ENCODE results near the gene IGFBP5. TPM values are rescaled to one million over a fixed set of nuclear protein-coding genes. Genes with fewer than 3 reads are reported as not detected.

Gene IGFBP5
- total RNA-seq, 2 experiments from 2014 or later = not detected

GRCh38 chr2:216716109-216716508, 20.8 kb upstream of the IGFBP5 start:
- POLR2A ChIA-PET = no interaction called here
- CTCF ChIA-PET = no interaction called here

DNA sequence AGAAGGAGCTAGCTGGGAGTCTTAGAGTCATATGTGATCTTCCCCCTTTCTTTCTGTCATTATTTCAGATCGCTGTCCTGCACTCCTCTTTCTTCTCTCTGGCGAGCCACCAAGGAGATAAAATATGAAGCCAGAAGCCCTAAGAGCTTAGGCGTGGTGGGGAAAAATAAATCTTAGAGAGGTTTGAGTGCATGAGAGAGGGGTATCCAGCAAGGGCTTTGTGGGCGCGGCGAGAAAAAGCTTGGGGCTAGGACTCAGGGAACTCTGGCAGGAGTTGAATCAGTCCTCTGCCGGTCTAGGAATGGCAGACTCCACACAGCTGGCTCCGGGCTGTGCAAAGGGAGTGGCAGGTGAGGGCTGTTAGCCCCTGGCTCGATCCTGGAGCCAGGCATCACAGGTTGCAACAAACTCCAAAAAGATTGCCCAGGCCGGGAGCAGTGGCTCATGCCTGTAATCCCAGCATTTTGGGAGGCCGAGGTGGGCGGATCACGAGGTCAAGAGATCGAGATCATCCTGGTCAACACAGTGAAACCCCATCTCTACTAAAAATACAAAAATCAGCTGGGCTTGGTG, 20.1 kb upstream of the IGFBP5 start:
- ChIA-PET CTCF (no interaction called here), POLR2A (no interaction called here)

- ChIA-PET POLR2A (no interaction called here), CTCF (no interaction called here)
These were observed 19.0 kb upstream of the IGFBP5 start for GRCh38 chr2:216714376-216714775.

- POLR2A ChIA-PET = no interaction called here
These were observed 18.5 kb upstream of the IGFBP5 start for GRCh38 chr2:216713691-216714336.

DNA sequence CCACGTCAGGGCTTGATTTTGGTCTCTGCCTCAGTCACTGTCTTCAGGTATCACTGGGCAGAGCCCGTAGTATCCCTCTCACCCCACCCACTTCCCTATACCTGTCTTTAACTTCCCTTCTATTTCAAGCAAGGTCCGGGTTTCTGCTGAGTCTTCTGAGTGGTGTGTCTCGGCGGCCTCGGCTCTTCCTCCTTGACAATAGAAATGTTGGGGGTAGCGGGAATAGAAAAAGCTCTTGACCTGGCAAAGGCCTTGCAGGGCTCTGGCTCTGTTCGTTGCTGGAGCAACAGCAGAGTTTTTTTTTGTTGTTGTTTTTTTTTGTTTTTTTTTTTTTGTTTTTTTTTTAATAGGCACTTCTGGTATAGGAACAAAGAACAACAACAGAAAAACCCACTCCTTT, 16.0 kb upstream of the IGFBP5 start:
- ChIA-PET POLR2A (no interaction called here), CTCF (interaction anchor here (0.7 kb wide), 1 partner anchor 914 kb away, joined by 3 read pairs; no protein-coding TSS in a partner anchor)

More at GRCh38 chr2:216713691-216714336, 18.5 kb upstream of the IGFBP5 start:
- CTCF ChIA-PET = no interaction called here

DNA sequence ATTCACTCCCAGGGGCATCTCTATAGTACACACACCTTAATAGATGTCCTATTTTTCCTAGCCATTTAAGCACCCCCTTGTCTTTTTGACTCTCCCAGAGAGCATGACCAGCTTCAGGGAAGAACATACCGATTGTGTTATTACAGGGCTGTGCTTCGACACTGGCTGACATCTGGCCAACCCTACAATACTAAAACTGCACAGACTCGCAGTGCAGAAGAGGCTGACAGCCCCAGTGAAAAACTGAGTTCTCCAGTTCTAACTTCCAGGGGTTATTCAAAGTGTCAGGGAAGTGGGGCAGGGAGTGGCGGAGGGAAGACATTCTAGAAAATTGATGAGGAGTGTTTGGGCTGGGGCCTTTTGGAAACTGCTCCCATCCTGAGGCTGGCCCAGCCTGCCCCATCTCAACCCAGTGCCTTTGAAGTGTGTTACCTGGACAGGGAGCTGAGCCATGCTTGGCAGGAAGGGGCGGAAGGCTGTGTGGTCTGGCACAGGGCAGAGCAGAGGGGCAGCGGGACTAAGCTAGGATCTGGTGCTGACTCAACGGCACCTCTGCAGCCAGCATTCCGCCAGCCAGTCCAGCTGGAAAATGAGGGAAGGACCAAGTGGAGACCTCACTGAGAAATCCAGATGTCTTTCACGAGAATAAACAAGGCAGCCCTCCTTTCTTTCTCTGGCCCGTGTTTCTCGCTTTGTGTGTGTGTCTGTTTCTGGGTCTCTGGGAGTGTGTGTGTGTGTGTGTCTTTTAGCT, 15.4 kb upstream of the IGFBP5 start:
- ChIA-PET CTCF (interaction anchor here (0.7 kb wide), 1 partner anchor 915 kb away, joined by 3 read pairs; no protein-coding TSS in a partner anchor), POLR2A (no interaction called here)

GRCh38 chr2:216702756-216703155, 7.4 kb upstream of the IGFBP5 start:
- ChIA-PET CTCF (no interaction called here), POLR2A (no interaction called here)

GRCh38 chr2:216701544-216701943, 6.2 kb upstream of the IGFBP5 start:
- POLR2A ChIA-PET = no interaction called here
- CTCF ChIA-PET = no interaction called here

GRCh38 chr2:216700781-216701180, 5.4 kb upstream of the IGFBP5 start:
- POLR2A ChIA-PET = no interaction called here
- CTCF ChIA-PET = no interaction called here

GRCh38 chr2:216700088-216700567, 4.8 kb upstream of the IGFBP5 start:
- ChIA-PET POLR2A (no interaction called here), CTCF (interaction anchor here (1.2 kb wide), 1 partner anchor 1013 kb away, joined by 3 read pairs; no protein-coding TSS in a partner anchor)

DNA sequence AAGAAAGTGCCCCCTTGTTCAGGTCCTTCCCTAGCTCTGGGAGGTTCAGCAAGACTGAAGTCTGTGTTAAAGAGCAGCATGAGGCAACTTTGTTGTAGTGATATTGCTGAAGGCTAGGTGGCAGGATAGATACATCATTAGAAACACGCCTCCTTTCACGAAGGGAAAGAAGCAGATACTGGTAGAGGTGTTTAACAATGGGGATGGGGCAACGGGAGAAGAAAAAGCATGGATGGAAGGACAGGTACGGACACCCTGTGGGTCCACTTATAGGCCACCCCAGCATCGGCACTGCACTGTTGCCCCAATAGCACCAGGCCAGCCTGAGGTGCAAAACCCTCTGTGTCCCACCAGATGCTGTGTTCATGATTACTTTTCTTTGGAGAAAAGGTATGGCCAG, 3.5 kb upstream of the IGFBP5 start:
- POLR2A ChIA-PET = no interaction called here

DNA sequence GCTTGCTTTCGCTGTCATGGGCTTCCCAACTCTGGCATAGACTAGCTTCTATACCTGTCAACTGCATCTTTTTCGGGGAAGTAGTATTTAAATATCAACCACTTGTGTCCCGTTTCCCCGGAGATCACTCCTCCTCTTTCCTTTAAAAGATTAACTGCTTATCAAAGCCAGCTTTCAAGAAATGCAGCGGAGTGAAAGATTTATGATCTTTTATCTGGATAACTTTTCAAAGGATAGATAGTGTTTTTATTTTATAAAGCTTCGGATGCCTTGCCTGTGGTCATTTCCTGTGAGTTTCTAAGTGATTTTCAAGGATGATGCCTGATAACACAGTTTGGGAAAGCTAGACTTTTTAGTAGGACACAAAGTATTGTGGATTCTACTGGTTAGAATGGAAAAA, 2.9 kb upstream of the IGFBP5 start:
- POLR2A ChIA-PET = no interaction called here

More for the DNA sequence above, 3.5 kb upstream of the IGFBP5 start:
- CTCF ChIA-PET = no interaction called here

GRCh38 chr2:216696751-216697560, 1.6 kb upstream of the IGFBP5 start:
- ChIA-PET CTCF (no interaction called here), POLR2A (no interaction called here)

More for the DNA sequence above, 2.9 kb upstream of the IGFBP5 start:
- CTCF ChIA-PET = no interaction called here

DNA sequence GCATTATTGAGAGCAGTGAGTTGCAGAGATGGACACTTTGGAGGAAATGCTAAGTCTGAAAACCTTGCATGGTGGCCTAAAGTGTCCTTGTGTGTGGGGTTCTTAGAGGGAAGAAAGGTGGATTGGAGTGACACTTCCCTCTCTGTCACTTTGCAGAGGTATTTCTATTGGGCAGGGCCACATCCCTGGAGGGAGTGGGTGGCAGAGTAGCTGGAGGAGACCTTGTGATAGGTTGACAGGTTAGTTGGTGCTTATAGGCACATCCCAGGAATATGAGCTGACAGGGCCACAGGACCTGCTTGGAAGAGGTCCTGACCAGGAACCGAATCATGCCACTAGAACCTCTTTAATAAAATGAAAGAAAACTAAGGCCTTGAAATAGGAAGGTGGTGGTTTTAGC, 972 bp upstream of the IGFBP5 start:
- CTCF ChIA-PET = no interaction called here

GRCh38 chr2:216694826-216695217, 527 bp downstream of the IGFBP5 start:
- ChIA-PET POLR2A (no interaction called here), CTCF (no interaction called here)

More for the DNA sequence above, 972 bp upstream of the IGFBP5 start:
- POLR2A ChIA-PET = no interaction called here

DNA sequence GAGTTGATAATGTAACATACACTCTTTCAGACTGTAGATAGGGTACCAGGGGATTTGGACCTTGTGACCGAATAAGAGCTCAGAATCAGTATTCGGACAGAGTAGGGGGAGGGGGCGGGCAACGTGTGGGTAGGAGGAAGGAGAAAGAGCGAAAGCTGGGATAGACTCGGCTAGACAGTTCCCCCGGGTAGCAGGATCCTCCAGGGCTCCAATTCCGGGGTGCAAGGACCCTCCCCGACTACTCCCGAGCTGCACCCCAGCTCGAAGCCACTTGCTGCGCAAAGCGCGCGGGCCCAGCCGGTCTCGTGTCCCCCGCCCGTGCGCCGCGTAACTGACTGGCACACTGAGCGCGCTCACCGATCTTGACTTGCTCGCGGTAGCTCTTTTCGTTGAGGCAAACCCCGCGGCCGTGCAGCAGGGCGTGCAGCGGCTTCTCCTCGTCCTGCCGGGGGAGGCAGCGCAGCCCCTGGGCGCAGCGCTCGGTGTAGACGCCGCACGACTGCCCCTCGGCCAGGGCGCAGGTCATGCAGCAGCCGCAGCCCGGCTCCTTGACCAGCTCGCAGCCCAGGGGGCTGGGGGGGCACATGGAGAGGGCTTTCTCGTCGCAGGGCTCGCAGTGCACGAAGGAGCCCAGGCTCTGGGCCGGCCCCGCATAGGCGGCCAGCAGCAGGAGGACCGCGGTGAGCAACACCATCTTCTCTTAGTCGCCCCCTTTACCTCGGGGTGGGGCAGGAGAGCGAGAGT, 1.1 kb downstream of the IGFBP5 start:
- ChIA-PET CTCF (interaction anchor here (0.8 kb wide), 1 partner anchor 11 kb away, joined by 3 read pairs; no protein-coding TSS in a partner anchor), POLR2A (interaction anchor here (0.5 kb wide), 1 partner anchor 538 kb away, joined by 3 read pairs; no protein-coding TSS in a partner anchor)

DNA sequence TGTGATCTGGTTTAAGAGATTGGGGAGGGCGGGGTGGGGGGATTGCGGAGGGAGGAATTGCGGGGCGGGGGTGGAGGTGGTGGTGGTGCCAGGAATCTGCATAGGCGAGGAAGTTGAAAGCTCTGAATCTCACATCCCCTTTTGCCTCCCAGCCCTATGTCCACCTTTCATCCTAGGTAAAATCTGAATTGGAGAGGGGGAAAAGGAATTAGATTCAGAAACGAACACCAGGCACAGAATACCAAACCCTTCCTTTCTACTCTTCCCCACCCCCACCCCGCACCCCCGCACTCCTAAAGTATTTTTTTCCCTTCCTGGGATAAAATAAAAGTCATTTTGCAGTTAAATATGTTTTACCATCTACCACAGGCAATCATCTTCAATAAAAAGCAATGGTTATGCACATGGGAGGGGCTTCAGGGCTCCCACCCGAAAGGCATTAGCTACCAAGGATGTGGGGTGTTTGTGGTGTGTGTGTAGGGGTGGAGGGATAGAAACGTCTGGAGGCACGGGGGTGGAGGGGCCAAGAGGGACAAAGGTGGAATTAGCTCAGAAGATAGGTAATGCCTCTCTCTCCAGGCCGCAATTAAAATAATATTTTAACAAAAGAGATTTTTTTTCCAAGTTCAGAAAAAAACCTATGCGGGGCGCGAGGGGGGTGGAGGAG, 1.8 kb downstream of the IGFBP5 start:
- ChIA-PET POLR2A (interaction anchor here (0.5 kb wide), 1 partner anchor 539 kb away, joined by 3 read pairs; no protein-coding TSS in a partner anchor), CTCF (interaction anchor here (0.8 kb wide), 1 partner anchor 10 kb away, joined by 3 read pairs; no protein-coding TSS in a partner anchor)

DNA sequence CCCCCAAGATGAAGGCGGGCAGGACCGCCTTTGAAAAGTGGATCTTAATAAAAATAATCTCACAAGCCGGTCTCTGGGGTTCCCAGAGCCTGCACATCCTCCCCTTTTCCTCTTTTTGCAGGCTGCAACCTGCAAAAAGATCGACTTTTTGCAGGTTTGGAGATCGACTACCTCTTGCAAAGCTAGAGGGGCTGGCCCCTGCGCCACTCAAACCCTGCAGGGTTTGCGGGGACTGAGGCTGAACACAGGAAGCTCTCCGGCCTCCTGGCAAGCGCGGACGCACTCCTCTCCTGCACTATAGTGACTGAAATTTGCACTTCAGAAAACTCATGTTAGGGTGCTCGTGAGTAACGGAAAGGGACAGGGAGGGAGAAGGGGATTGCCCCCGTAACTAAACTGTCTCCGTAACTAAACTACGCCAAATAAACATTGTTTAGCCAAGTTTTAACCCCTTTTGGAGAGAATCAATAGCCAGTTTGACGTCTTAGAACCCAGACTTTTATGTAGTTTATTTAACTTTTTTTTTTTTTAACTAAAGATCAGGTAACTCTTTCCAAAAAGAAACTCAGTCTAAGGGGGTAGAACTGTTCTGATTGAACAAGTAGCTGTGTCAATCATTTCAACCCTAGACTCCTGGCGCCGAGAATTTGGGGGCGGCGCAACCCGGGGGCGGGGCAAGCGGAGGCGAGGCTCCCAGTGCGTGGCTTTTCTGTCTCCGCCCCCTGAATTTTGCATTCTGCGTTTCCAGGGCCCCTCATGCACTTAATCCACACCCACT, 2.5 kb downstream of the IGFBP5 start:
- POLR2A ChIA-PET = no interaction called here

More for the DNA sequence above, 2.5 kb downstream of the IGFBP5 start:
- CTCF ChIA-PET = no interaction called here
